Right ventricle myocardium inferior (tissue), 1 donor: ENCODE results near the gene SMYD3. TPM values are rescaled to one million over a fixed set of nuclear protein-coding genes. Genes with fewer than 3 reads are reported as not detected.
"Not testable (repeated sequence)": the region's sequence is repeated elsewhere in the genome, so short reads cannot be mapped to it uniquely, and the experiment has no call there.

ENCODE experiments used
- ATAC-seq: fragments of 200-7000 bp; cut with Tn5 transposase; one replicate; pipeline ENCODE4 v1.9.1; 2020; ENCODE audit warnings: mild to moderate bottlenecking, moderate library complexity
- DNase-seq: peaks from one replicate; pipeline ENCODE4 v3.0.0; 2021; ENCODE audit errors: missing footprints
- intact Hi-C: fragments of 100-400 bp; cut with DNase I; formaldehyde crosslinking; loops from one replicate; pipeline ENCODE4 v1.11.0; 2022
- total RNA-seq: library from RNA; stranded (reverse); fragmentation: NEBNext Ultra II Directional; extraction: Animal tissue kit (Norgen Biotek cat#: 25700); gene quantifications from one replicate; pipeline ENCODE4 v1.2.1, GENCODE V29; 2021
- donor health status: DM: no; HTN: yes; CAD: no; lungs with severe emphysema.

The SMYD3 gene
- total RNA-seq, 1 donor from 2014 or later = 8.8 TPM

DNA sequence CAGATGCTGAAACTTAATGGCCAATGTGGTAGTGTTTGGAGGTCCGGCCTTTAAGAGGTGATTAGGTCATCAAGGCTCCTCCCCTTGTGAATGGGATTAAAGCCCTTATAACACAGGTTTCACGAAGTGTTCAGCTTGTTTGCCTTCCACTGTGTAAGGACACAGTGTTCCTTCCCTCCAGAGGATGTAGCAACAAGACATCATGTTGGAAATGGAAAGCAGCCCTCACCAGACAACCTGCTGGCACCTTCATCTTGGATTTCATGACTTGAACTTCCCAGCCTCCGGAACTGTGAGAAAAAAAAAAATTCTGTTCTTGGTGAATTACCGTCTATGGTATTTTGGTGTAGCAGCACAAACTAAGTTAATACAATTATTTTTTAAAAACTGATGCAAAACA is 738.5 kb downstream of the SMYD3 start:
- no peak for ATAC-seq
- intact Hi-C loops = no loop called here
- DNase-seq = no peak

DNA sequence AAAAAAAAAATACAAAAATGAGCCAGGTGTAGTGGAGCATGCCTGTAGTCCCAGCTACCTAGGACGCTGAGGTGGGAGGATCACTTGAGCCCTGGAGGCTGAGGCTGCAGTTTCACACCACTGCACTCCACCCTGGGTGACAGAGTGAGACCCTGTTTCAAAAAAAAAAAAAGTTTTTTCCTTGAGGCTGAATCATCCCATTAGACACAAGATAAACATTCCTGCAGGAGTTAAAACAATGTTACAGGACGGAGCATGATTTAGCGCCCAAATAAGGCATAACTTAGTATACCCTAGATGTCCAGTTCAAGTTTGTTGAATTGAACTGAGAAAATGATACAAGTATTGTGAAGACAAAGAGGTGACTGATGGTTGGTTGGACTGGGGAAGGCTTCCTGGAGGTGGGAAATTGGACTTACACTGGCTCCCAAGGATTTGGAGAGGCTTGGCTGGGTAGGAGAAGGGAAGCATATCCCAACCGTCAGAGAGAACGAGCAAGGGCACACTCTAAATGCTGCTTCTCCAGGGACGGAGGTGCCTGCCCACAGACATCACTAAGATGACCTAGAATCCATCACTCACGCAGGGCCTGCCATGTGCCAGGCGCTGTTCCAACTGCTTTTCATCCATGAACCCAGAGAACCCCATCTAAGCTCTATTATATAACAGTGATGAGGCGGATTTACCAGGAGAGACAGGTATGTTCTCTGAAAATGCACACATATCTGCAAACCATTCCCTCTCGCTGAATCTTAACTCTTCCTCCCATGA is 741.7 kb downstream of the SMYD3 start:
- intact Hi-C loops = no loop called here
- no peak for ATAC-seq
- no peak for DNase-seq

DNA sequence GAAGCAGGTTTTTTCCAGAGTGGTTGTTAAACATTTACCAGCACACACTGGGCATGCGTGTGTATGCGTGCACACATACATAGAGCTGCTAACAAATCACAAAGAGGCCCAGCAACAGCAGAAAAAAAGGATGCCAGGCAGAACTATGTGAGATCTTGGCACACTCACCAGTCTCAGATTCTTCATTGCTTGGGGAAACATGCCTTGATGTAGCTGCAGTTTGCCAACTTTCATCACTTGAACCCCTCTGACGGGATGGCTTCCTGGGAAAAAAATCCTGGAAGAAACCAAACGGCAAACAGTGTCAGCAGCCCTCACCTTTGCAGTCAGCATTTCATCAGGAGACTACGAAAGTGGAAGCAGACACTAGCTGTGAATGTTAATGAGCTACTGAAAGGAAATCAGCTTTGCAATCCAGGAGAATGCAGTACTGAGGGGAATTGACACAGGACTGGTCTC is 743.2 kb downstream of the SMYD3 start:
- intact Hi-C loops = no loop called here
- DNase-seq (no peak), ATAC-seq (no peak)

DNA sequence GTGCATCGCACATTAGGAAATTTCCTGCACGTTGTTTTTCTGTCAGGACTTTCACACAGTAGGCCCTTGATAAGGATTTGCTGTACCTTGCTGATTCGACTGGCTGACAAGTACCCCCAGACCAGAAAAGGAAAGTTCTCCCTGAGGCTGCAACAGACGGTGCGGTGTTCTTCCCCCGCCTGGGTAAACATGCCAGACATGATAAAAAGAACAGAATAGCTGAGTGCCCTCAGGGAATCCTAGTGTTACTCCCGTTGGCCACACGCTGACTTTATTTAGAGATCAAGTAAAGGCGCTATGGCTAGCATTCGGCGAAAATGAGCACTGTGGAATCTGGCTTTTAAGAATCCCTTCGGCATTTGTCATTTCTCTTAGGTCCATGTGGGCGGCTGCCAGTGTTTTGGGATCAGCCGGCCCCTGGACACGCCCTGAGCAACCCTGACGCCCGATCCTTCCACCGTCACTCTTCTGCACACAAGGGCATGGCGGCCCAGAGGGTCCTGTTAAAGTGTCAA is 744.6 kb downstream of the SMYD3 start:
- DNase-seq = no peak
- intact Hi-C loops = no loop called here
- no peak for ATAC-seq

DNA sequence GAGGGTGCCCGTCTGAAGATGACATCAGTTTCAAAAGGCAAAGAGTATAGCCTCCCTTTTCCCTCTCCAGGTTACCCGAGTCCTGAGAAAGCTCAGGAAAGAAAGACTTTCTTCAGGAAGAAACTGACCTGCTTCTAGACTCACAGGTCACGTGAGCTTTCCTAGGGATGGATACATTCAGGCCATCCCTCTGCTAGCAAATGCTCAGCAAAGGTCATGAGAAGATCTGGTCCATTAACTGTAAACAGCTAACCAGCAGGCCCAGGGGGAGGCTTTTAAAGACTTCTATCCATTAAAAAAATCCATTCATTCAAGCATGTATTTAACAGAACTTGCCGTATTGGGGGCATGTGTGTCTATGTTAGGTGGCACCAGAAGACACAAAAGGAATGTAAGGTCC is 746.8 kb downstream of the SMYD3 start:
- no peak for DNase-seq
- ATAC-seq = no peak

DNA sequence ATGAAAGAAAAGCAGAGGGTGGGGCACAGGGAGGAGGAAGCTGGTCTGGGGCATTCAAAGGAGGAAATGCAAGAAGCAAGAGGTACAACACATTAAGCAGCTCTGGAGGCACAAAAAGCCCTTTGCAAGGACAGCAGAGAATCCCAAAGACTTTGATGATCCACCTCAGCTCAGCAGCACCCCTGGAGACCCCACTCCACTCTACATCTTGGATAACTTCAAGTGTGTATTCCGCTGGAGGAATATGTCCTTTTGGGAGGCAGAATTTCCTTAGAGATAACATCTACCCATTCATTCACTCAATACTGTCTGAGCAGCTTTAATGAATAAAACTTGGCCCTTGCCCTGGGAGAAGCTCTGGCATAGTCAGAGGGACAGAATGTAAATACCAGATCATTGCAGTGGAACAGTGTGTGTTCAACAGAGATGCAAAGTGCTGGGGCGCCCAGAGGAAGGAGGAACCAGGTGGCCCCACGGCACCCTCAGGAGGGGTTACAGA is 752.6 kb downstream of the SMYD3 start:
- intact Hi-C loops = no loop called here
- DNase-seq (no peak), ATAC-seq (no peak)

More for the DNA sequence above, 746.8 kb downstream of the SMYD3 start:
- intact Hi-C loops = no loop called here

DNA sequence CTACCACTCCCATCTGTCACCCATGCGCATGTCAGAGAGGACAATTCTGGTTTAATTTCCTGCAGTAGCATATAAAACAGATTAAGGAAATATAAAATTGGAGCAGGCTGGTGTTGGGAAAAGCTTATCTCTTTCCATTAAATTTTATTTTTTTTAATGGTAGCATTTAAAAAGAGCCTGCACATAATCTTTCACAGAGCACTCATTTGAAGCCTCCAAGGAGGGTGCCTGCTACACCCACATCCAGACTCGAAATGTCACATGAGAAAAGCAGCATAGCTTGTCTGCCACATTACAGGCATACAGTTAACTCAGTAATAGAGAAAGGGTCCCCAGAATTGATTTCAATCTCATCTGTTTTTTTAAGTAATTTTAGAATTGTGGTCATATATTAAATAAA is 753.3 kb downstream of the SMYD3 start:
- DNase-seq (no peak), ATAC-seq (no peak)
- intact Hi-C loops = no loop called here

DNA sequence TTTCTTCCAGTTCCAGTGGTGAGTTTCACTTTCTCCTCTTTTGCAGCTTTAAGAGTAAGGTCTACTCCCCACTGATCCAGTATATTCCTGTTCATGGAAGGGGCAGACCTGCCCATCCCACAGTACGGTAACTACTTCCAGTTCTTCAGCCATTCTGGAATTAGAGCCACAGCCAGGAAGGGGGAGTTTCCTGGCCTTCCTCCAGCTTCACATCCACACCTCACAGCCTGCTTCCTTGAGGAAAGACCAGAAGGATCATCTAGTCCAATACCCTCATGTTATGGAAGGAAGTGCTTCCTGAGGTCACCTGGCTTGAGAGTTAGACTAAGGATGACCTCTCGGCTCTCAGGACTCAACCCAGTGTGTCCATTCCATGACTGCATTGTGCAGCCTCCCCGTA is 754.5 kb downstream of the SMYD3 start:
- DNase-seq (no peak), ATAC-seq (no peak)
- intact Hi-C loops = no loop called here

DNA sequence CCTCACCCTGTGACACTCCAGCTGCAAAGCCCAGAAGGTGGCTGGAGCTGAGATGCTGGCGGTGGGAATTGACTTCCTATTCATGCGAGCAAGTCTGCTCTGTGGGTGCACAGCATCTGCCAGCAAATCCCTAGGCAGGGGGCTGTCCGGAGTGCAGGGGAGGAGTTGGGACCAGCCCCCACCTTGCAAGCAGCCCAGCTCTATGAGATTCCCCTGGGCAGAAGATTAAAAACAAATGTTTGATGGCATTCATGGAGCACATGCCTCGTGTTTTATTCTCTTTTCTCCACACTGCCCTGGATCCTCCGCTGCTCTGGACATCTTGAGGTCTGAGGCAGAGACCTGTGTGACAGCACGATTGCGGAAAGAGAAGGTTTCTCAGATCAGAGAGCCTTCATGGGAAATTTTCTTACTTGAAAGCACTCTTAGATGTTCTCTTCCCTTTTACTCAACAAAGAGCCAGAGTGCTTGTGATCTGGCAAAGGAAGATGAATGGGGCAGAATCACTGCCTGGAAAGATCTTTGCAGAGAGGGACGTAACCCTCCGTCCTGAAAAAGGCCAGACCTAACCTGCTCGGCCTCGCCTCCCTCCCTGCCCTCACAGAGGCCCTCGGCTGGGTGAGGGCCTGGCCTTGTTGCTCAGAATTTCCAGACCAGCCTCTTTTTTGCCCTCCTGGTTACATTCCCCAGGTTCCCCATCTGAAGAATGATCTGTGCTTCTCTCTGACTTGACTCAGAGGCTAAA is 755.2 kb downstream of the SMYD3 start:
- DNase-seq (no peak), ATAC-seq (no peak)
- intact Hi-C loops = no loop called here

DNA sequence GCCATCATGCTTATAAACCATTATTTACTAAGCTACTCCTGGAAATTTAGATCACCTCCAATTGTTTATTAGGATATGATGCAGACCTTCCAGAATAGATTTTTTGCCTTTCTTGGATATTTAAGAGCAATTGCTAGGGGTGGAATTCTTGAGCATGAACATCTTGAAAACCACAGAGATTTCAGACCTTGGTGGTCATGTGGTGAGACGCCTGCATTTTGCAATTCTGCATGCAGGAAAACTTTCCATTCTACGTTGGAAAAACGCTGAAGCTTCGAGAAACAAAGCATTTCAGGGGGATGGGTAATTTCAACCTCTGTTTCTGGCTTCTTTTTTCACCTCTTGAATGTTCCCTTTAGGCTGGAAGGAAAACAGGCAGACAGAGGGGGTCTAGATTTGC is 756.0 kb downstream of the SMYD3 start:
- intact Hi-C loops = no loop called here
- DNase-seq (no peak), ATAC-seq (no peak)

DNA sequence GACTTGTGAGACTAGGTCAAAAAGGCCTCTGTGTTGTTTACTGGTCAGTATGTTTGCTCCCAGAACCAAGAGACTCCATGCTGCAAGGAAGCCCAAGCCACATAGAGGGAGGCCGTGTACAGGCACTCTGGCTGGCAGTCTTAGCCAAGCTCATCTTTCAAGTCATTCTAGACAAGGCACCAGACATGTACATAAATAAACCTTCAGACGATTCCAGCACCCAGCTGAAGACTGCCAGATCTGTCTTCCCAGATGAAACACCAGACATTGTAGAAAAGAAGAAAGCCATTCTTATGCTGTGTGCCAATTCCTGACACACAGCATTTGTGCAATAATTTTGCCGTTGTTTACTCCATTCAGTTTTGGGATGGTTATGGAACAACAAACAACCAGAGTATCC is 756.8 kb downstream of the SMYD3 start:
- no peak for DNase-seq
- intact Hi-C loops = no loop called here
- ATAC-seq = no peak

DNA sequence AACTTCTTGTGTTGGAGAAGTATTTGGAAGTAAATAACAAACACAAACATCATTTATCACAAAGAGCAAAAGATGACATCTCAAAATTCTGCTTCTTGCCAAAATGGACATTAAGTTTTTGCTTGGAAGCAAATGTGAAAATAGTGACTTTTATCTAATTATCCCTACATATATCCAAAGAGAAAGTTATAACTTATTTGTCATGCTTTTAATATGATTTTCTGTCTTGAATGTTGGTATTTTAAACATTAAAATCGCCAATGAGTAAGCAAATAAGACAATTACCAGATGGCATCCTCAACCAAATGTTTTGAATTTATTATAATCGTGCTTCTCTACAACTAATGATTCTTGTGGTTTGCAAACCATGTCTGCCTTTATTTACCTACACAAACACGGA is 758.0 kb downstream of the SMYD3 start:
- intact Hi-C loops = no loop called here
- no peak for ATAC-seq

DNA sequence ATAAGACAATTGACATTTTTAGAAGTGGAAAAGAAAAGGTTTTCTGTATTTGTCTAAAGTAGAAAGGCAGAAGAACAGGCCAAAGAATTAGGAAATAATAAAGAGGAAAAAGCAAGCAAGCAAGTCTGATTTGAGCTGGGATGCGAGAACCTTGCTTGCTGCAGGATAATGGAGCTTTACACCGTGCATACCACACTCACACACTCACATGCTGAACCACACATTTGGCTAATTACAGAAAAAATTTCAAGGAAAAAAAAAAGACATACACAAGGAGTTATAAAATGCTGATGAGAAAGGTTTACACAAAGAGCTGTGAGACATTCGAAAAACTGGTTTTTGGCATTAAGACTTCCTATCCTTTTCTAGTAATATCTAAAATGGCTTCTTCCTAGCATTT is 758.4 kb downstream of the SMYD3 start:
- ATAC-seq = no peak
- DNase-seq = no peak
- intact Hi-C loops = no loop called here

More for the DNA sequence above, 758.0 kb downstream of the SMYD3 start:
- no peak for DNase-seq

DNA sequence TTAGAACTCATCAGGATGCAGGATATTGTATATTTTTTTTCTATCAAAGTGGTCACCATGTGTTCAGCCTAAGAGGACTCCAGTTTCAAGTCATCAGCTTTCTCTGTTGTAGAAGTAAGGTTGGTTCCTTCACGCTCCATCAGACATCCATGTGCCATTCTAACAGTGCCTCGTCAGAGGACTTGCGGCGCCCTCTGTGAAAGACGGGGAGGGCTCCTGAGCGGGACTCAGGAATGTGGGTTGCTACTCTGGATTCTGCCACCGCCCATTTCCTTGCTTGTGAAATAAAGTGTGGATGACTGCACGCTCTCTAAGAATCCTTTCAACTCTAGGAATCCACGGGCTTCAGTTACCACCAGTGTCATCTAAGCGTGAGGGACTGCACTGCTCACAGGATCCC is 758.8 kb downstream of the SMYD3 start:
- DNase-seq (no peak), ATAC-seq (no peak)
- intact Hi-C loops = no loop called here

DNA sequence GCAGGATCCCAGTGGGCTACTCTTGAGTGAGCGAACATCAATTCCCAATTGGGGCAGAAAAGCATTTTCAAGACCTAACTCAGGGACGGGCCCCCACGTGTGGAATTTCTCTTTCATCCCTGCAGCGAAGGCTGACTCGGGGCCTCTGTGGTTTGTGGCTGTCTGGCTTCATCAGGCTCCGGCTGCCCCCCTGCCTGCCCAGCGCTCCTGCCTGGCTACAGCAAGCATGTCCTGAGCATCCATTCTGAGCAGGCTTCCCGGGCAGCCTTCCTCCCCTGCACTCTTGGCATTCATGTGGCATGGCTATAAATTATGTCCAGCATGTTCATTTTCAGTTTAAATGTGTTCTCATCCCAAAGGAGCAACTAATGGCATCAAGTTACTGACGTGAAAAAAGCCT is 764.2 kb downstream of the SMYD3 start:
- no peak for DNase-seq
- ATAC-seq = no peak
- intact Hi-C loops = no loop called here

DNA sequence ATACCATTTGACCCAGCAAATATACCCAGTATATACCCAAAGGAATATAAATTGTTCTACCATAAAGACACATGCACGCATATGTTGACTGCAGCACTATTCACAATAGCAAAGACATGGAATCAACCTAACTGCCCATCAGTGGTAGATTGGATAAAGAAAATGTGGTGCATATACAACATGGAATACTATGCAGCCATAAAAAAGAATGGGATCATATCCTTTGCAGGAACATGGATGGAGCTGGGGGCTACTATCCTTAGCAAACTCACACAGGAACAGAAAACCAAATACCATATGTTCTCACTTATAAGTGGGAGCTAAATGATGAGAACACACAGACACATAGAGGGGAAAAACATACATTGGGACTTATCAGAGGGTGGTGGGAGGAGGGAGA is 766.7 kb downstream of the SMYD3 start:
- intact Hi-C loops, DNase-seq, ATAC-seq: not testable (repeated sequence)

DNA sequence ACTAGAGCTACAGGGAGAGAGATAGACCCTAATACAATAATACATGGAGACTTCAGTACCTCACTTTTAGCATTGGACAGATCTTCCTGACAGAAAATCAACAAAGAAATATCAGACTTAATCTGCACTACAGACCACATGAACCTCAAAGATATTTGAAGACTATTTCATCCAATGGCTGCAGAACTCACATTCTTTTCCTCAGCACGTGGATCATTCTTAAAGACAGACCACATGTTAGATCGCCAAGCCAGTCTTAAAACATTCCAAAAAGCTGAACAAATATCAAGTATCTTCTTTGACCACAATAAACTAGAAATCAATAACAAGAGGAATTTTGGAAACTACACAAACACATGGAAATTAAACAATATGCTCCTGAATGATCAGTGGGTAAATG is 776.3 kb downstream of the SMYD3 start:
- no peak for DNase-seq
- ATAC-seq = no peak
- intact Hi-C loops = no loop called here

DNA sequence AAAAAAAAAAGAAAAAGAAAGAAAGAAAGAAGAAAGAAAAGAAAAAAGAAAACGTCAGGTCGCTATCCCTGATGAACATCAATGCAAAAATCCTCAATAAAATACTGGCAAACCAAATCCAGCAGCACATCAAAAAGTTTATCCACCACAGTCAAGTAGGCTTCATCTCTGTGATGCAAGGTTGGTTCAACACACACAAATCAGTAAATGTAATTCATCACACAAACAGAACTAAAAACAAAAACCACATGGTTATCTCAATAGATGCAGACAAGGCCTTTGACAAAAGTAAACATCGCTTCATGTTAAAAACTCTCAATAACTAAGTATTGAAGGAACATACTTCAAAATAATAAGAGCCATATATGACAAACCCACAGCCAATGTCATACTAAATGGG is 779.0 kb downstream of the SMYD3 start:
- intact Hi-C loops, ATAC-seq, DNase-seq: not testable (repeated sequence)

DNA sequence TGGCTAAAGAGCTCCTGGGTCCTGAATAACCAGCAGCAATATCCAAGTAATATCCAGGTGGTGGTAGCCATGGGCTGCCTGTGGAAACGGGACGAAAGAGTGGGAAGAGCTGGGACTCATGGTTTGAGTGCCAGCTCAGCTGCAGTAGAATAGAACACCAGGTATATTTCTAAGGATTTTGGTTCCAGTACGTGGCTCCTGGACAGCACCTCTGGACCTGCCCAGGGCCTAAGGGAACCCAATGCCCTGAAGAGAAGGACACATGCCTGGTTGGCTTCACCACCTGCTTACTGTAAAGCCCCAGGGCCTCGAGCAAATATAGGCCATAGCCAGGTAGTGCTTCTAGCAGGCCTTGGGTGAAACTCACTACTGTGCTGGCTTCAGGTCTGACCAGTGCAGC is 785.6 kb downstream of the SMYD3 start:
- intact Hi-C loops = no loop called here
- DNase-seq (no peak), ATAC-seq (no peak)

DNA sequence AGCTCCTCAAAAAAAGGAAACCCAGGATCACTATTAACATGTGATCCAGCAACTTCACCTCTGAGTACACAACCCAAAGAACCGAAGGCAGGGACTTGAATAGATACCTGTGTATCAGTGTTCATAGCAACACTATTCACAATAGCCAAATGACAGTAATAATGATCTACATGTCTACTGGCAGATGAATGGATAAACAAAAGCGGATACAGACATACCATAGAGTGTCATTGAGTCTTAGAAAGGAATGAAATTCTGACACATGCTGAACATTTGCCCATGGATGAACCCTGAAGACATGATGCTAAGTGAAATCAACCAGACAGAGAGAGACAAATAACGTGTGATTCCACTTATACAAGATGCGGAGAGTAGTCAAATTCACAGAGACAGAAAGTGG is 788.1 kb downstream of the SMYD3 start:
- intact Hi-C loops = no loop called here
- ATAC-seq (no peak), DNase-seq (no peak)
